Parathyroid adenoma (tissue), 2 donors: ENCODE measurements around the gene SERPINB8.
A peak's percentile ranks its signal among the peaks of the same experiment; 100 is the strongest.

ENCODE experiments used
- H2AFZ ChIP-seq: fragments of 300-600 bp; sonication (generic); one replicate; pipeline ENCODE4 v1.7.0; 2017; ENCODE audit warnings: antibody characterized with exemption, mild to moderate bottlenecking
- H3K27ac ChIP-seq: fragments of 300-600 bp; sonication (generic); one replicate; pipeline ENCODE4 v1.7.0; 2017
- H3K27me3 ChIP-seq: fragments of 300-600 bp; sonication (generic); one replicate; pipeline ENCODE4 v1.7.0; 2017; ENCODE audit warnings: low read length; ENCODE audit not compliant: control insufficient read depth, insufficient read depth
- H3K36me3 ChIP-seq: fragments of 300-600 bp; sonication (generic); one replicate; pipeline ENCODE4 v1.7.0; 2017; ENCODE audit warnings: low read length; ENCODE audit not compliant: control insufficient read depth, insufficient read depth
- H3K4me1 ChIP-seq: fragments of 300-600 bp; sonication (generic); one replicate; pipeline ENCODE4 v1.7.0; 2017; ENCODE audit warnings: control low read depth
- H3K4me2 ChIP-seq: fragments of 300-600 bp; sonication (generic); one replicate; pipeline ENCODE4 v1.7.0; 2017; ENCODE audit warnings: low read length
- H3K4me3 ChIP-seq: fragments of 300-600 bp; sonication (generic); one replicate; pipeline ENCODE4 v1.7.0; 2017; ENCODE audit warnings: low read depth, low read length
- H3K79me2 ChIP-seq: fragments of 300-600 bp; sonication (generic); one replicate; pipeline ENCODE4 v1.7.0; 2017; ENCODE audit warnings: control low read depth
- H3K9ac ChIP-seq: fragments of 300-600 bp; sonication (generic); one replicate; pipeline ENCODE4 v1.7.0; 2017; ENCODE audit warnings: mild to moderate bottlenecking
- H3K9me3 ChIP-seq: fragments of 300-600 bp; sonication (generic); one replicate; pipeline ENCODE4 v1.7.0; 2017; ENCODE audit warnings: low read length; ENCODE audit not compliant: control insufficient read depth
- TF ChIP-seq, protein P1 (sequence below): fragments of 300-600 bp; sonication (generic); IDR thresholded peaks from one replicate; pipeline ENCODE4 v1.7.0; 2017; ENCODE audit warnings: antibody characterized with exemption, mild to moderate bottlenecking
- donor health status: primary hyperparathyroidism.

The SERPINB8 gene

DNA sequence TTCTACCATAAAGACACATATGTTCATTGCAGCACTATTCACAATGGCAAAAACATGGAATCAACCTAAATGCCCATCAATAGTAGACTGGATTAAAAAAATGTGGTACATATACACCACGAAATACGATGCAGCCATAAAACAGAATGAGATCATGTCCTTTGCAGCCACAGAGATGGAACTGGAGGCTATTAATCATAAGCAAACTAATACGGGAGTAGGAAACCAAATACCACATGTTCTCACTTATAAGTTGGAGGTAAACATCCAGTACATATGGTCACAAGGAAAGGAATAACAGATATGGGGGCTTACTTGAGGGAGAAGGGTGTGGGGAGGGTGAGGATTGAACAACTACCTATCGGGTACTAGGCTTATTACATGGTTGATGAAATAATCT is 13.1 kb upstream of the SERPINB8 start:
- H3K9ac ChIP-seq = no peak overlapping the region
- no peaks in the 10 kb centered on the region for H3K27me3 ChIP-seq
- no peaks in the 10 kb centered on the region for H3K79me2 ChIP-seq
- H3K36me3 ChIP-seq = no peaks in the 10 kb centered on the region
- no peaks in the 10 kb centered on the region for H3K4me1 ChIP-seq
- H3K4me2 ChIP-seq = no peak overlapping the region
- no peak overlapping the region for H3K4me3 ChIP-seq
- H3K9me3 ChIP-seq = no peaks in the 10 kb centered on the region
- TF ChIP-seq, protein P1, sequence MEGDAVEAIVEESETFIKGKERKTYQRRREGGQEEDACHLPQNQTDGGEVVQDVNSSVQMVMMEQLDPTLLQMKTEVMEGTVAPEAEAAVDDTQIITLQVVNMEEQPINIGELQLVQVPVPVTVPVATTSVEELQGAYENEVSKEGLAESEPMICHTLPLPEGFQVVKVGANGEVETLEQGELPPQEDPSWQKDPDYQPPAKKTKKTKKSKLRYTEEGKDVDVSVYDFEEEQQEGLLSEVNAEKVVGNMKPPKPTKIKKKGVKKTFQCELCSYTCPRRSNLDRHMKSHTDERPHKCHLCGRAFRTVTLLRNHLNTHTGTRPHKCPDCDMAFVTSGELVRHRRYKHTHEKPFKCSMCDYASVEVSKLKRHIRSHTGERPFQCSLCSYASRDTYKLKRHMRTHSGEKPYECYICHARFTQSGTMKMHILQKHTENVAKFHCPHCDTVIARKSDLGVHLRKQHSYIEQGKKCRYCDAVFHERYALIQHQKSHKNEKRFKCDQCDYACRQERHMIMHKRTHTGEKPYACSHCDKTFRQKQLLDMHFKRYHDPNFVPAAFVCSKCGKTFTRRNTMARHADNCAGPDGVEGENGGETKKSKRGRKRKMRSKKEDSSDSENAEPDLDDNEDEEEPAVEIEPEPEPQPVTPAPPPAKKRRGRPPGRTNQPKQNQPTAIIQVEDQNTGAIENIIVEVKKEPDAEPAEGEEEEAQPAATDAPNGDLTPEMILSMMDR = no peak
- no peak overlapping the region for H2AFZ ChIP-seq
- no peak overlapping the region for H3K27ac ChIP-seq

DNA sequence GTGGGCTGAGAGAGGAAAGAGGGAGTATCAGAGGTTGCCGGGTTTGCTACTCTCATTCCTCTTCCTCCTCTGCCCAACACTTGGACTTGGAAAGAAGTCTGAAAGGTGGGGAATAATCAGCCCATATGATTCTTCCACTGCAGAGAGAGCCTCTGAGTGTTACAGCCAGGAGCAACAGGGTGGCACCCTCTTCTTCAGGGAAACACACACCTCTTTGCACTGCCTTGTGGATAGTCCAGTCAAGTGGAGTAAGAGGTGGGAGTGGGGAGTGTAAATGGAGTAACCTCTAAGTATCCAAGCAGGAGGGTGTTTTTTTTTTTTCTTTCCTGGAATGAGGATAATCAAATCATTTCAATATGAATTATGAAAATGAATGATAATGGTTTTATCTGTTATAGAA is 9.0 kb upstream of the SERPINB8 start:
- no peaks in the 10 kb centered on the region for H3K79me2 ChIP-seq
- no peak overlapping the region for H3K9ac ChIP-seq
- H3K9me3 ChIP-seq = no peaks in the 10 kb centered on the region
- no peak overlapping the region for H2AFZ ChIP-seq
- H3K4me1 ChIP-seq = no peaks in the 10 kb centered on the region
- H3K4me2 ChIP-seq = no peak overlapping the region
- H3K36me3 ChIP-seq = no peaks in the 10 kb centered on the region
- TF ChIP-seq, protein P1 = no peak
- H3K4me3 ChIP-seq = no peak overlapping the region
- H3K27ac ChIP-seq = no peak overlapping the region
- H3K27me3 ChIP-seq = no peaks in the 10 kb centered on the region

DNA sequence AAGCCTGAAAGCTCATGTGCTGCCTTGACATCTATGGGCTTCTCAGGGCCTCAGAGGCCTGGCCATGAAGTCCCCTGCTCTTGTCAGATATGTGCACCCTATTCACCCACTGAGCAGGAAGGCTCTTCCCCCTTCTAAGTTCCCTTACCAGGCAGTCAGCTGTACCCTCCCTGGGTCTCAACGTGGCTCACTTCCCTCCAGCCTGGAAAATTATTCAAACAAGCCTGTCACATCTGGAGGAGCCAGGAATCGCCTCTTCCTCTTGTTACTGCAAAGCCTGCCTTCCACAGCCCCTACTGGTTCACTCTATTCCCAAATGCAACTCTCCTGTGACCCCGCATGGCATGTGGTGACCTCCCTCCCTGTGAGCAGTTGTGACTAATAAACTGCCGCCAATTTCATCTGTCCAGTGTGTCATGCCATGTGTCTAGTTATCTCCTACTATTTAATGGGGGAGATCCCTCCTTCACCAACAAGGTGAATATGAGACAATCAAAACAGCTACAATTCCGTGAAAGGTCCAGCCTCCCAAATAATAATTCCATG is 8.4 kb upstream of the SERPINB8 start:
- no peaks in the 10 kb centered on the region for H3K9me3 ChIP-seq

DNA sequence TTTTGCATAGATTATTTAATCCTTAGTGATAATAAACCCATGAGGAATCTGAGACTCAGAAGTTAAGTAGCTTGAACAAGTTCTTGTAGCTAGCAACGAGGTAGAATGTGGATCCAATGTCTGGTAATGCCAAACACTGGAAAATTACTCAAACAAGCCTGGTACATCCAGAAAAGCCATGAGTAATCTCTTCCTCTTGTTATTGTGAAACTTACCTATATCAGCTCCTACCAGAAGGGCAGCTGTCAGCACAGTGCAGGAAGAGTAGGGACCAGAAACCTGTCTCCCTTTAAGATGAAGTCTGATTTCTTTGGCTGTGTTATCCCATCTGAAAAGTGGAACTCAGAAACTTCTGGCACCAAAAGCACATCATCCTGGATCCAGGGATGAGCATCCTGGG is 7.7 kb upstream of the SERPINB8 start:
- H3K27me3 ChIP-seq = no peaks in the 10 kb centered on the region
- TF ChIP-seq, protein P1 = no peak
- H3K9me3 ChIP-seq = no peaks in the 10 kb centered on the region
- no peak overlapping the region for H3K27ac ChIP-seq
- H2AFZ ChIP-seq = no peak overlapping the region
- no peak overlapping the region for H3K4me3 ChIP-seq
- H3K36me3 ChIP-seq = no peaks in the 10 kb centered on the region
- no peak overlapping the region for H3K4me2 ChIP-seq
- H3K9ac ChIP-seq = no peak overlapping the region
- no peaks in the 10 kb centered on the region for H3K79me2 ChIP-seq
- no peaks in the 10 kb centered on the region for H3K4me1 ChIP-seq

More for the DNA sequence above, 8.4 kb upstream of the SERPINB8 start:
- H3K4me1 ChIP-seq = no peaks in the 10 kb centered on the region
- H3K4me3 ChIP-seq = no peak overlapping the region
- H2AFZ ChIP-seq = no peak overlapping the region
- H3K79me2 ChIP-seq = no peaks in the 10 kb centered on the region
- TF ChIP-seq, protein P1 = no peak
- no peaks in the 10 kb centered on the region for H3K27me3 ChIP-seq
- H3K9ac ChIP-seq = no peak overlapping the region
- H3K27ac ChIP-seq = no peak overlapping the region
- no peak overlapping the region for H3K4me2 ChIP-seq
- no peaks in the 10 kb centered on the region for H3K36me3 ChIP-seq

DNA sequence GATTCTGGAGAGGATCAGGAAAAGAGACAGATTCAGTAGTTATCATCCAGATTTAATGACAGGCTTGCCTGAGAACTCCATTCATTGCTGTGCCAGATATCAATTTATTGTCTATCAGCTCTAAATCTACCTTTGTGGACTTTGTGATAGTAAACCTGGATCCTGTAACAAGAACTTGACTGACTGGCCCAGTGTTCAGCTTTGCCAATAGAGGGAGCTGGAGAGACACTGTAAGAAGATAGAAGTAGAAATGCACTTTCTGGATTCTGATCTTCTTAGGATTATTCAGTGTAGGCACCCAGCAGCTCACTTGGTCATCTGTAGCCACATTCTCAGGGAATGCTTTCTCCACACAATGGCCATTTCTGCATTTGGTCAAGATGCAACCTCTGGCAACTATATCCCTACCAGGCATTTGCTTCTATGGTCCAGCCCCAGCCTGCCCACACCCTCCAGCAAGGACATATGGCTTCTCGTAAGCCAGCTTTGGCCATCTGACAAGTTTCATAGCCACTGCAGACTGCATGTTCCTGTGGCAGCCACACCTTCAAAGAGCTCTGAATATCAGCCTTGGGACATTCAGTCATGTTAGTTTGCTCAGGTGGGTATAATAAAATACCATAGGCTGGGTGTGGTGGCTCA is 6.1 kb upstream of the SERPINB8 start:
- H3K4me2 ChIP-seq = no peak overlapping the region
- H3K4me1 ChIP-seq = no peaks in the 10 kb centered on the region
- H3K9me3 ChIP-seq = no peaks in the 10 kb centered on the region
- H3K36me3 ChIP-seq = no peaks in the 10 kb centered on the region
- H3K79me2 ChIP-seq = no peaks in the 10 kb centered on the region
- TF ChIP-seq, protein P1 = peak; percentile 89
- no peak overlapping the region for H3K27ac ChIP-seq
- H3K4me3 ChIP-seq = no peak overlapping the region
- no peaks in the 10 kb centered on the region for H3K27me3 ChIP-seq
- H3K9ac ChIP-seq = no peak overlapping the region
- no peak overlapping the region for H2AFZ ChIP-seq
